Right ventricle myocardium superior (tissue), 1 donor: ENCODE measurements around the gene WFS1. TPM values are rescaled to one million over a fixed set of nuclear protein-coding genes. Genes with fewer than 3 reads are reported as not detected.

ENCODE experiments used
- ATAC-seq: fragments of 200-7000 bp; cut with Tn5 transposase; one replicate; pipeline ENCODE4 v1.9.1; 2020; ENCODE audit warnings: mild to moderate bottlenecking; ENCODE audit not compliant: poor library complexity
- DNase-seq: peaks from one replicate; pipeline ENCODE4 v3.0.0-alpha.2; 2020
- intact Hi-C: fragments of 100-400 bp; cut with DNase I; formaldehyde crosslinking; loops from one replicate; pipeline ENCODE4 v1.11.2; 2022
- total RNA-seq: library from RNA; stranded (reverse); fragmentation: NEBNext Ultra II Directional; extraction: Animal tissue kit (Norgen Biotek cat#: 25700); gene quantifications from one replicate; pipeline ENCODE4 v1.2.1, GENCODE V29; 2021
- donor health status: DM: no; HTN: yes; CAD: no; lungs with severe emphysema.

WFS1 gene
- total RNA-seq, 1 donor from 2014 or later = 81.7 TPM

DNA sequence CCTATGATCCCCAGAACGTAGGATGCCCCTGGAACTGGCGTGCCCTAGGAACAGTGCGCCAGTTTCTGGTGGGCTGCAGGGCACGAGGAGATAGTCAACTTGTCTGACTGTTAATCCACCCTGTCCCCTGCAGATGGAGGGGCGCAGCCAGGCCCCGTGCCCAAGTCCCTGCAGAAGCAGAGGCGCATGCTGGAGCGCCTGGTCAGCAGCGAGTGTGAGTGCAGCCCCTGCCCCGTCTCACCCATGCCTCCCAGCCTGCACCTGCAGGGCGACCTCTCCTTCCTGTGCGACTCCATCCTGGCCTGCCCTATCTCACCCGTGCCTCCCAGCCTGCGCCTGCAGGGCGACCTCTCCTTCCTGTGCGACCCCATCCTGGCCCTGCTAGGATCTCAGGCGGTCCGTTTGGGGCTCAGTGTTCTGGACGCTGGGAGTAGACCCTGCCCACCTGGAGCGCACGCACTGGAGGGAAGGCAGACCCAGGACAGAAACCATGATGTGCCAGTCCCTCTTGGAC, 22.2 kb downstream of the WFS1 start:
- DNase-seq = no peak
- no peak for ATAC-seq
- intact Hi-C loops = no loop called here

DNA sequence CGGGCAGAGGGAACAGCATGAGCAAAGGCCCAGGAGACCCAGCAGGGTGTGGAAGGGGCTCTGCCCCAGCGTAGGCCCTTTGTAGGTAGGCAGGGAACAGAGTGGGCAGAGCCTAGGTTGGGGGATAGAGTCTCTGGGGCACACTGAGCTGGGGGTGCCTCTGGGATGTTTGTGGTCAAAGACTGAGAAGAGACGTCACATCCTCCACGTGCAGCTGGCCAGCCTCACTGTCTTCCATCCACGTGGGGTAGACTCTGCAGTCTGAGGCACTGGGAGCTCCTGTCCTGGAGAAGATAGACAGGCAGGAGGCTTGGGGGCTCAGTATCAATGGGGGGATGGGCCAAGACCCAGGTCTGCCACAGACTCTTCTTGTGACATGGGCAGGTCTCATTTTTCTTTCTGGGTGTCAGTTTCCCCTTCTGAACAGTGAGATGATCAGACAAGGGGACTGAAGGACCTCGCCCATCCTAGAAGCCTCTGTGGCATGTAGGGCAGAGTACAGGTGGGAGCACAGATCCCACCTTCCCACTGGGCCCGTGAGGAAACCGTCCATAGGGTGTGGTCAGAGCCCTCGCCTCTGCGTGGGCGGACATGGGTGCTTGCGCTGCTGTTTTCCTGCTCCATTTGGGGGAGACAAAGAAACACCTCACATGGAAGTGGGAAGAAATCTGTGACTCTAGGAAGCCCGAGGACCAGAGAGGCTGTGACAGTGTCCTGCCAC, 22.9 kb downstream of the WFS1 start:
- DNase-seq = no peak
- ATAC-seq = no peak
- intact Hi-C loops = no loop called here

DNA sequence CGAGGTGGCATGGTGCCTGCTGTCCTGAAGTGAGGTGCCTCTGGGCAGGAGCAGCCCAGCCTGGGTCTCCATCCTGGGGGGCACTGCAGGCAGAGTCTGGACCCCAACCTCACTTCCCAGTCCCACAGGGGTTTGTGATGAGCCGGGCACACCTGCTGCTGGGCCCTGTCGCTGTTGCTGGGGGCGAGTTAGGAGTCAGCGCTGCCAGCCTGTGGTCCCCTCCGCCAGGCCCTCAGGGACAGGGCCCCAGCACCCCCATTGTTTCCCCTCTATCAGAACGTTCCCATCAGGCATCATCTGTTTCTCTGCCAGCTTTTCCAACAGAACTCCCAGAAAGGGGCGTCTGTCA, 23.4 kb downstream of the WFS1 start:
- DNase-seq (no peak), ATAC-seq (no peak)
- intact Hi-C loops = no loop called here

DNA sequence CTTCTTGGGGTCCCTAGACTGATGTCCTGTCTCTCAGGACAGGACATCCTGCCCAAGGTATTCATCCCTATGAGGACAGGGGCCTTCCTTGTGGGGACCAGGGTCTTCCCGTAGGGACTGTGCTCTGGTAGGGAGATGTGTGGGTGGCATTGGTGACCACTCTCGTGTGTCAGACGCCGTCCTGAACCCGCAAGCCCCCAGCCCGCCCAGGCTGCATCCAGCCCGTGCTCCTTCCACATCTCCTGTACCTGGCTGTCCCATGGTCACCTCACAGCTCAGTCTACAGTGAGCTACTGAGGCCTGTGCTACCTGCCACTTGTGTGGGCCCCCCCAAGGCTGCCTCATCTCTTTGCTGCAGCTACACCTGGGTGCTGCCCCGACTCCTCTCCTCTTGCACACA, 24.0 kb downstream of the WFS1 start:
- intact Hi-C loops = no loop called here
- ATAC-seq (no peak), DNase-seq (no peak)

GRCh38 chr4:6294705-6295421, 25.2 kb downstream of the WFS1 start:
- no peak for ATAC-seq
- intact Hi-C loops = no loop called here
- DNase-seq = no peak

DNA sequence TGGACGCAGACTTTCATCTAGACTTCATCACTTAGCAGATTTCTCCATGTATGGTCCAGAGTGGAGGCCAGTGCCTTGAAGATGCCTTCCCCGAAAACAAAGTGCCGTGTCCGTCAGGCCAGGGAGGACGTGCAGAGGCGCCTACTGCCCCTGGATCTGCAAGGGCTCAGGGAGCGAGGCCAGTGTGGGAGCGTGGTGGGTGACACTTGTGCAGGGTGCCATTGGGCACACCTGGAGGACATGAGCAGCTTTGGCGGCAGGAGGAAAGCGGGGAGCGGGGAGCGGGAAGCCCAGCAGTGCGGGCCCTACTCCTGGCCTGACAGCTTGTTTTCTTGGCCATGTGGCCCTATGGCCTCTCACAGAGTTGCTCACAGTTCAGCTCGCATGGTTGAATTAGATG, 25.8 kb downstream of the WFS1 start:
- DNase-seq = no peak
- intact Hi-C loops = no loop called here
- ATAC-seq = no peak

- ATAC-seq = no peak
- intact Hi-C loops = no loop called here
Measured at GRCh38 chr4:6296026-6296425, 26.4 kb downstream of the WFS1 start.

GRCh38 chr4:6297266-6297815, 27.7 kb downstream of the WFS1 start:
- ATAC-seq = no peak
- no peak for DNase-seq
- intact Hi-C loops = no loop called here

More at GRCh38 chr4:6296026-6296425, 26.4 kb downstream of the WFS1 start:
- DNase-seq = no peak

DNA sequence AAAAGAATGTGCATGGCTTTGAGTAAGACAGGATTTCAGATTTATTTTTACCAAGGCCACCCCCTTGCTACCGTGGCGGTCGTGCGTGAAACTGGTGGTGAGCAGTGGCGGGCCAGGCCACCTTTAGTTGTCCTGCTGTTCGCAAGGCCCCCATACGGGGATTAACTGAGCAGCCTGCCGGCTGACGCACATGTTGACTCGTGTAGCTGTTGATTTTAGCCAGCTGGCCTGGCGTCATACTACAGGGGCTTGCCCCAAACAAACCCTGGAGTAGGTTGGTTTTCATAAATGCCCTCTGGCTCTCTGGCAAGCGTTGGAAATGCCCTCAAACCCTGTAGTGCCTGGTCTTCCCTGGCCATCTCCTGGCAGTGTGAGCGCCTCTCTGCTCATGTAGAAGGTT, 28.4 kb downstream of the WFS1 start:
- DNase-seq (no peak), ATAC-seq (no peak)
- intact Hi-C loops = no loop called here

DNA sequence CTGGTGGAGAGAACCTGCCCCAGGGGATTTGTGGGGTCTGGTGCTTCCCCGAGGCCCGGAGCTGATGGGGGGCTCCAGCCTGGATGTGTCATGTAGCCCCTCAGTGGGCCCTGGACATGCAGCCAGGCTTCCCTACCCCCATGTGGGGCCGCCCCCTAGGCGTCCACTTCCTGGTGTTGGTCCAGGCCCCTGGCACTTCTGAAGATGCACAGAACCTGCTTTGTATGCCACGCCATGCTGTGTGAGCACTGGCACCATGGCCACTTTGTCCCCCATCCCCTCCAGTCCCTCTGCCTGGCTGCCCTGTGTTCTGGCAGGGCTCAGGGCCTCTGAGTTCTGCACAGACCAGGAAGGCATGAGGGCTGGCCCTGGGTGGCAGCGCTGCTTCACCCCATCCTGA, 29.2 kb downstream of the WFS1 start:
- intact Hi-C loops = no loop called here
- DNase-seq (no peak), ATAC-seq (no peak)

DNA sequence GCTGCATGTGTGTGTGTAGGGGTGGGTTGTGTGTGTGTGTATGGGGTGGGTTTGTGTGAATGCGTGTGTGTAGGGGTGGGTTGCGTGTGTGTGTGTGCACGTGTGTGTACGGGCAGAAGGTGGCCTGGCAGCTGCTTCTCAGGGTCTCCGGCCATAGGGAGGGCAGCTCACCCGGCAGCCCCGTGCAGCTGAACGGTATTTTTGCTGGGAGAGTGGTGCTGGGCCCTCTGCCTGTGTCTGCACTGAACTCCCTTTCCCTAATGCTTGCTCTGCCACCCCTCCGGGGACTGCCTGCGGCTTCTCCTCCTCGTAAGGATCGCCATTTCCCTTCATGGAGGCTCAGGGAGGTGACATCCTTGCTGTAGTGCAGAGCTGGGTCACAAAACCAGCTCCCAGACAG, 30.2 kb downstream of the WFS1 start:
- no peak for ATAC-seq
- intact Hi-C loops = no loop called here
- DNase-seq = no peak

DNA sequence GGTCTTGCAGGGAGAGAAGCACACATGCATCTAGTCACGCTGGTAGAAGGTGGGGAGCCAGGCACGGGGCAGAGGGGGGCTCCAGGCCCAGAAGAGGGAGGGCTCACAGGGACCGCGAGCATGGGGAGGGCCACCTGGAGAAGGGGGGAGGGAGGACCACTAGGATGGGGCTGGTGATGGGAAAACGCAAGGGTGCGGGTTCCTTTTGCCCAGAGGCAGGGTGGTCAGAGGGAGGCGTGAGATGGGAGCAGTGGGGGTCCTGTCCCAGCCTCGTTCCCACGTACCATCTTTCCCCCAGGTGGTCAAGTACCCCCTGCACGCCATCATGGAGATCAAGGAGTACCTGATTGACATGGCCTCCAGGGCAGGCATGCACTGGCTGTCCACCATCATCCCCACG, 30.7 kb downstream of the WFS1 start:
- DNase-seq (no peak), ATAC-seq (no peak)
- intact Hi-C loops = no loop called here

DNA sequence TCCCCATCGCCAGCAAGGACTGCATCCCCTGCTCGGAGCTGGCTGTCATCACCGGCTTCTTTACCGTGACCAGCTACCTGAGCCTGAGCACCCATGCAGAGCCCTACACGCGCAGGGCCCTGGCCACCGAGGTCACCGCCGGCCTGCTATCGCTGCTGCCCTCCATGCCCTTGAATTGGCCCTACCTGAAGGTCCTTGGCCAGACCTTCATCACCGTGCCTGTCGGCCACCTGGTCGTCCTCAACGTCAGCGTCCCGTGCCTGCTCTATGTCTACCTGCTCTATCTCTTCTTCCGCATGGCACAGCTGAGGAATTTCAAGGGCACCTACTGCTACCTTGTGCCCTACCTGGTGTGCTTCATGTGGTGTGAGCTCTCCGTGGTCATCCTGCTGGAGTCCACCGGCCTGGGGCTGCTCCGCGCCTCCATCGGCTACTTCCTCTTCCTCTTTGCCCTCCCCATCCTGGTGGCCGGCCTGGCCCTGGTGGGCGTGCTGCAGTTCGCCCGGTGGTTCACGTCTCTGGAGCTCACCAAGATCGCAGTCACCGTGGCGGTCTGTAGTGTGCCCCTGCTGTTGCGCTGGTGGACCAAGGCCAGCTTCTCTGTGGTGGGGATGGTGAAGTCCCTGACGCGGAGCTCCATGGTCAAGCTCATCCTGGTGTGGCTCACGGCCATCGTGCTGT, 31.5 kb downstream of the WFS1 start:
- intact Hi-C loops = no loop called here
- DNase-seq = no peak

DNA sequence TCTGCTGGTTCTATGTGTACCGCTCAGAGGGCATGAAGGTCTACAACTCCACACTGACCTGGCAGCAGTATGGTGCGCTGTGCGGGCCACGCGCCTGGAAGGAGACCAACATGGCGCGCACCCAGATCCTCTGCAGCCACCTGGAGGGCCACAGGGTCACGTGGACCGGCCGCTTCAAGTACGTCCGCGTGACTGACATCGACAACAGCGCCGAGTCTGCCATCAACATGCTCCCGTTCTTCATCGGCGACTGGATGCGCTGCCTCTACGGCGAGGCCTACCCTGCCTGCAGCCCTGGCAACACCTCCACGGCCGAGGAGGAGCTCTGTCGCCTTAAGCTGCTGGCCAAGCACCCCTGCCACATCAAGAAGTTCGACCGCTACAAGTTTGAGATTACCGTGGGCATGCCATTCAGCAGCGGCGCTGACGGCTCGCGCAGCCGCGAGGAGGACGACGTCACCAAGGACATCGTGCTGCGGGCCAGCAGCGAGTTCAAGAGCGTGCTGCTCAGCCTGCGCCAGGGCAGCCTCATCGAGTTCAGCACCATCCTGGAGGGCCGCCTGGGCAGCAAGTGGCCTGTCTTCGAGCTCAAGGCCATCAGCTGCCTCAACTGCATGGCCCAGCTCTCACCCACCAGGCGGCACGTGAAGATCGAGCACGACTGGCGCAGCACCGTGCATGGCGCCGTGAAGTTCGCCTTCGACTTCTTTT, 32.2 kb downstream of the WFS1 start:
- ATAC-seq (no peak), DNase-seq (no peak)
- intact Hi-C loops = no loop called here

More for the DNA sequence above, 31.5 kb downstream of the WFS1 start:
- ATAC-seq = no peak

- DNase-seq (no peak), ATAC-seq (no peak)
- intact Hi-C loops = no loop called here
Measured at GRCh38 chr4:6302869-6303268, 33.2 kb downstream of the WFS1 start.

DNA sequence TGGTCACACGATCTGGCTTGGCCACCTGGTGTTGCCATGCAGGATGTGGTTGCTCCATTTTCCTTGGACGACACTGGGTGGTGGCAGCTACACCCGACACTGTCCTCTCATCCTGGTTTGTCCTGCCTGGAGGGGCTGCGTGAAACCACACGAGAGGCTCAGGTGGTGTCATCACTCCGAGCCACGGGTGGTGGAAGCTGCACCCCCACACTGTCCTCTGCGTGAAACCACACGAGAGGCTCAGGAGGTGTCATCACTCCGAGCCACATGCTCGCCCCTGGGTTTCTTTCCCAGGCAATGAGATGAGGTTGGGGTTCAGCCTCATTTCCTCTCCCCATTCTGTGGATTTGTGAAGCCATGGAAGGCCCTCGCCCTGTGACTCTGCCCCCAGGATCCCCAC, 34.3 kb downstream of the WFS1 start:
- DNase-seq (no peak), ATAC-seq (no peak)
- intact Hi-C loops = no loop called here

GRCh38 chr4:6306299-6306698, 36.6 kb downstream of the WFS1 start:
- intact Hi-C loops = no loop called here
- ATAC-seq (no peak), DNase-seq (no peak)

DNA sequence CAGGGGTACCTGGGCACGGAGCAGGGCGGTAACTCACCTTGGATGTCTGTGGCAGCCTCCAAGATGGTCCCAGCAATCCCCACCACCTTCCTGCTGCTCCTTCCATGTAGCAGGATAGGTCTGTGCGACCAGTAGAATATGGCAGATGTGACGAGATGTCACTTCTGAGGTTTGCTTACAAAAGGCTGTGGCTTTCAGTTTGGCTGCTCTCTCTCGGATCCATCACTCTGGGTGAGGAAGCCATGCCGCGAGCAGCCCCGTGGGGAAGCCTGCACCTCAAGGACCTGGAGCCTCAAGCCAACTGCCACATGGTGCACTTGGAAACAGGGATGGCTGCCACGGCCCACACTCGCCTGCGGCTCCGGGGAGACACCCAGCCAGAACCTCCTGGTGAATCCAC, 37.6 kb downstream of the WFS1 start:
- ATAC-seq (no peak), DNase-seq (no peak)
- intact Hi-C loops = no loop called here

DNA sequence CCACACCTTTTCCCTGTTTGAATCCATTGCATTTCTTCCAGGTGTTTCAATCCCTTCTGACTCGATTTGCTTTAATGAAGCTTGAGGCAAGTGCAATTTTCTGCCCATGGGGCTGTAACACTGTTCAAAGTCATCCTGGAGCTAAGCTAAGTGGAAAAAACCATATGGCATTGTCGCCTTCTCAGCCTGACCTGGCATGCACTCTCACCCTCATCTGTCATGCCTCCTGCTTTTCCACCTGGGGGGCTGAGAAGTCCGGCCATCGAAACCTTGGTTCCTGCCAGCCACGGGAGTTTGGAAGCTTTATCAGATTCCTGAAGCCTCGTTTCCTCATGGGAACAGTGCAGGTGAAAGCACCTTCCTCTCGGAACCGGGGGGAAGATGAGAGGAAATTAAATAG, 38.2 kb downstream of the WFS1 start:
- DNase-seq (no peak), ATAC-seq (no peak)
- intact Hi-C loops = no loop called here
